ENCODE results near the gene STAT4.

DNA sequence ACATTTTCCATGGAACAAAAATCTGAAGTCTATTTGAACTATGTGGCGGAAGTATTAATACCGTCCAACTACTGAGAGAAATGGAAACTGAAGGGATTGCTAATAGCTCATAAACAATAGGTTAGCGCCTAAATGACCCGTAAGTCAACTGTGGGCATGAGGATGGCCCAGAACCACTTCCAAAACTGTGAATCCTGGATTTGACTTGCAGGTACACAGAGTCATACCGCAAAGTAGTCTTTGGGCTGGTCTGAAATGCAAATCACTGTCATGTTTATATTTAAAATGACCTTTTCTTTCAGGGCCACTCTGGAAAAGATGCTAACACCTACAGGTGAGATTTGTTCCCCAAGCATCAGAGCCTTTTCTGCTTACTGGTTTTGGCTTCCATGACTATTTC is 50.6 kb downstream of the STAT4 start:
- TF ChIP-seq ZNF70 (CRISPR knock-in tag; IDR thresholded peaks at IDR 0.05) (no peak), ZNF8 (CRISPR knock-in tag; IDR thresholded peaks at IDR 0.05) (no peak), ZC3H10 (CRISPR knock-in tag; IDR thresholded peaks at IDR 0.05) (no peak), ZFP30 (CRISPR knock-in tag; IDR thresholded peaks at IDR 0.05) (no peak)
- TF ChIP-seq, protein P1, sequence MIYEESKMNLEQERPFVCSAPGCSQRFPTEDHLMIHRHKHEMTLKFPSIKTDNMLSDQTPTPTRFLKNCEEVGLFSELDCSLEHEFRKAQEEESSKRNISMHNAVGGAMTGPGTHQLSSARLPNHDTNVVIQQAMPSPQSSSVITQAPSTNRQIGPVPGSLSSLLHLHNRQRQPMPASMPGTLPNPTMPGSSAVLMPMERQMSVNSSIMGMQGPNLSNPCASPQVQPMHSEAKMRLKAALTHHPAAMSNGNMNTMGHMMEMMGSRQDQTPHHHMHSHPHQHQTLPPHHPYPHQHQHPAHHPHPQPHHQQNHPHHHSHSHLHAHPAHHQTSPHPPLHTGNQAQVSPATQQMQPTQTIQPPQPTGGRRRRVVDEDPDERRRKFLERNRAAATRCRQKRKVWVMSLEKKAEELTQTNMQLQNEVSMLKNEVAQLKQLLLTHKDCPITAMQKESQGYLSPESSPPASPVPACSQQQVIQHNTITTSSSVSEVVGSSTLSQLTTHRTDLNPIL (CRISPR knock-in tag; IDR thresholded peaks at IDR 0.05; ENCODE audit: low read depth) = no peak
- TF ChIP-seq, protein P2, sequence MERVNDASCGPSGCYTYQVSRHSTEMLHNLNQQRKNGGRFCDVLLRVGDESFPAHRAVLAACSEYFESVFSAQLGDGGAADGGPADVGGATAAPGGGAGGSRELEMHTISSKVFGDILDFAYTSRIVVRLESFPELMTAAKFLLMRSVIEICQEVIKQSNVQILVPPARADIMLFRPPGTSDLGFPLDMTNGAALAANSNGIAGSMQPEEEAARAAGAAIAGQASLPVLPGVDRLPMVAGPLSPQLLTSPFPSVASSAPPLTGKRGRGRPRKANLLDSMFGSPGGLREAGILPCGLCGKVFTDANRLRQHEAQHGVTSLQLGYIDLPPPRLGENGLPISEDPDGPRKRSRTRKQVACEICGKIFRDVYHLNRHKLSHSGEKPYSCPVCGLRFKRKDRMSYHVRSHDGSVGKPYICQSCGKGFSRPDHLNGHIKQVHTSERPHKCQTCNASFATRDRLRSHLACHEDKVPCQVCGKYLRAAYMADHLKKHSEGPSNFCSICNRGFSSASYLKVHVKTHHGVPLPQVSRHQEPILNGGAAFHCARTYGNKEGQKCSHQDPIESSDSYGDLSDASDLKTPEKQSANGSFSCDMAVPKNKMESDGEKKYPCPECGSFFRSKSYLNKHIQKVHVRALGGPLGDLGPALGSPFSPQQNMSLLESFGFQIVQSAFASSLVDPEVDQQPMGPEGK (CRISPR knock-in tag; IDR thresholded peaks at IDR 0.05; ENCODE audit: borderline replicate concordance) = no peak

All from SK-N-SH treated with all-trans-retinoic acid at 6 μM for 48 hours (cell line).